ENCODE results near the gene THSD7A. TPM values are rescaled to one million over a fixed set of nuclear protein-coding genes. Genes with fewer than 3 reads are reported as not detected.

Gene THSD7A
- total RNA-seq, 1 donor from 2014 or later: not detected

DNA sequence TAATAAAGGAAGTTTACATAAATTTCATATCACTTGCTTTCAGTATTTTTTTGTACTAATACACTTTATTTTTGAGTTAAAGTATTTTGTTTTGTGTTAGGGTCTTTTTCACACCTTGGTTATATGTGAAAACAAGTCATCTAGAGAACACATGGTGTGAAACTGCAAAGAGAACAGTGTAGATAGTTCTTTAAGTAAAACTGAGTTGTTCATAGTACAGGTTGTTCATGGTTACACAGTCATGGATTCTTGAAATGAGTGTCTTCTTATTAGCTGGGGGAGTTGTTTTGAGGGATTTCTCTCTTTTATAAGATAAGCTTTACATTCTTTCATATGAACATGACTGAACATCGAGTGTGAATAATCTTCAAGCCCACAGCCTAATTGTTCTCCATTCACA is 244.2 kb downstream of the THSD7A start:
- intact Hi-C loops (cut with micrococcal nuclease): loop anchor here (10.0 kb wide), 1 partner anchor 63 kb away; no protein-coding TSS in a partner anchor

DNA sequence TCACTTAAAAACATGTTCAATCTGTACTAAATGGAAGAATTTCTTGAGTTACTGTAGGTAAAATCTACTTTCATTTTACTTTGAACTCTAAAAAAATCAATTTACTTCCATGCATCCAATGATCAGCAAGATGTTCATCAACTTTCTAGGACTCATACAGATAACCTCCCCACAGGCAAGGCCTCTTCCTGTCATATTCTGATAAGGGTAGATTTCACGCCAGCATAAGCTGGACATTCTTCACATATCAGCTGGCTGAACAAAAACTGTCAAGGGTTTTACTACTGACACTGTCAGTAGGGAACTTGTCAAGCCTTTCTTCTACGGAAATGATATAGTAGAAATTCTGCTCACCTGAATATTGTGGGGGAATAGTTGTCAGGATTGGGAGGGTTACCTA is 244.9 kb downstream of the THSD7A start:
- intact Hi-C loops (cut with micrococcal nuclease): loop anchor here (10.0 kb wide), 1 partner anchor 62 kb away; no protein-coding TSS in a partner anchor

DNA sequence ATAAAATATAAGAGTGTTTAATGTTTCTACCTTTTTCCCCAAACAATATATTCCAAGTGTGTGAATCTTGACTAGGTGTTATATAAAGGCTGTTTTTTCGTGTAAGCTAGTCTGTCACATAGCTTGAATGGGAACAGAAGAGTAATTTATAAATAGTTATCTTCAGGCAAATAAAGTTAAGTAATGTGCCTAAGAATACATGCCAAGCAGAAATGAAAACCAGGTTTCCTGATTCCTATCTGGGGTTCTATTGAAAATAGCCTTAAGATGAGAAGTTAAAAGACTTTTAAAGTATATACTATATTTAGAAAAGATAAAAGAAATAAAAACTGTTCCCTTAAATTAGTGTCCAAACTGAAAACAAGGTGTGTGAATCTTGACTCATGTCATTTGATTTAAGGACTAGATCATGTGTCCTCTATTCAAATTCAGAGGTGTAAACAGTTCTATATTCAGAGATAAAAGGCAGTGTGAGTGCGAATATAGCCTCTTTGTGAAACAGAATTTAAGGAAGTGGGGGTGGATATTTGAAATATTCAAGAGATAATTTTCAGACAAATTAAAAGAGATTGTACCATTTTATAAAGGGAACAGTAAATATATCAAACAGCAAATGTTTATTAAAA is 247.5 kb downstream of the THSD7A start:
- intact Hi-C loops (cut with micrococcal nuclease): loop anchor here (10.0 kb wide), 1 partner anchor 60 kb away; no protein-coding TSS in a partner anchor

DNA sequence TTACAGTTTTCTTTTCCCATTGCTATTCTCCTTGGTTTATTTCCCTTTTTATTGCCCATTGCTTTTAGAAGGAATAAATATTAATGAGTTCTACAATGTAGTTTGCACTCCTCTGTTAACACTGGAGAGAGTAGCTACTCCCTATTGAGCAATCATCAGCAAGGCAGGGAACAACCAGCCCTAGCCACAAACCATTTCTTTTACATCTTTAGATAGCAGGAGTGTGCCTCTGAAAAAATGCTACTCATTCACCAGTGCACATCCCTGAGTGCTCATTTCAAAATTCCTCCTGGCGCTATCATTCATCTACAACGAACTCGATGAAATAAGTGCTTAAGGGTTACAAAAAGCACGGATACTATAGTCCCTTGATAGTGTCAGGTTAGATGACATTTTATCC is 252.9 kb downstream of the THSD7A start:
- intact Hi-C loops (cut with micrococcal nuclease): no loop called here

DNA sequence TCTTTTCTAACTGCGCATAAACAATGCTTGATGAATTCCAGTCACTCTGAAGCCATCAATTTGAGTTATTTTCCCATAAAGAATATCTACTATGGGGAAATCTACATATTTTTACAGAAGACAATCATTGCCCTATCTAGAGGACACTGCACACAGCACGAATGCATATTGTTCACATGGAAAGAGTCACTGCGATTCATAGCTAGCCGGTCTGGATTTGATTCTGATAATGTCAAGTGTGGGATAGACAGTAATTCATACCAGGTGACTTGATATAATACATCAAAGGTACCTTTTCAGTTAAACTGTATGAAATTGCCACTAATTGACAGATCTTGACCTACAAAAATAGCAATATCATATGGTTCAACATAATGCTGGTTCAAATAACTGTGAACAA is 255.7 kb downstream of the THSD7A start:
- intact Hi-C loops (cut with micrococcal nuclease): no loop called here

DNA sequence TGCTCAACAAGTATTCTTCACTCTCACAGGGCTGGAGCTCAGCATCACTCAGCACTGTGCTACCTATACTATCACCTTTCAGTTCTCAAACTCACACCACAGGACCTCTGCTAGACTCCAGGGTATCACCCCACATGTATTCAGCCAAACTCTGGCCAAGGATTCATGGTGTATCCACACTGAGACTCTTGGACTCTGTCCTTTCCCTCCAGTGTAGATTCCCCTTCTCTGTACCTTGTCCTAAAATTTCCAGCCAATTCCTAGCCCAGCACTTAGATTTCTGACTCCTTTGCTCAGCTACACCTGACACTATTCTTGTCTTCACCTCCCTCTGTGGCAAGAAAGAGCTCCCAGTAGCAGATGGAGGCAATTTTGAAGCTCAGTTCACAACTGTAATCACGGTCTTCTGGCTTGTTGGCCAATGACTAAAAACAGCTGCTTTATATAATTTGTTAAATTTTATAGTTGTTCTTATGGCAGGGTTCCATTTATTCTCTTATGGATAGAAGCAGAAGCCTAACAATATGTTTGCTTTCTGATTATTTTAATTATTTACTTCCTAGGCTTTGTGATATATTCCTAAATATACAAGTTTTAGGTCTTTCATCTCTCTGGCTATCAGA is 258.8 kb downstream of the THSD7A start:
- intact Hi-C loops (cut with micrococcal nuclease): no loop called here

DNA sequence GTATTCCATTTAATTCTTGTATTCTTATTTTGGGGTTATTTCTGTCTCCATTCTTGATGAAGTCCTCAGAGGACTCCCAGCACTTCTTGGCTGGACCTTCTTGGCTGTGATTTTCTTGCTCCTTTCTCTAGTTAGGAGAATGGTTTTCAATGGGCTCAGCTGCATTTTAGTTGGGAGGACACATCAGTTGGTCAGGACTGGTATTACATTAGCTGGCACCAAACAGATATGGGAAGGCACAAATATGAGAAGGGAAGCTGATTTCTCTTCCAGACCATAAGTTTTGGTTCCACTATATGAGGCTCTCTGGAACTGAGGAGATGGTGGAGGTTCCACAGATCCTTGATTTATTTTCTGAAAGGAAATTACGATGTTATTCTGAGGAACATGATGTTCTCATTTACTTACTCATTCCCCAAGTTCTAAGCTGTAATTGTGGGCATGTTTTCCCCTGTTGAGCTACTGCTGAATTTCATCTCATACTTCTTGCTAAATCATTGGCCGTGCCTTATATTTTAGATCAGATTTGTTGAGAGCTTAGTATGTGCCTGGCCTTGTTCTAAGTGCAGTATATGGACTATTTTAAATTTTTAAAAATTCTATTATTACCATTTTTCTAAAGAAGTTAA is 261.0 kb downstream of the THSD7A start:
- intact Hi-C loops (cut with micrococcal nuclease): no loop called here

DNA sequence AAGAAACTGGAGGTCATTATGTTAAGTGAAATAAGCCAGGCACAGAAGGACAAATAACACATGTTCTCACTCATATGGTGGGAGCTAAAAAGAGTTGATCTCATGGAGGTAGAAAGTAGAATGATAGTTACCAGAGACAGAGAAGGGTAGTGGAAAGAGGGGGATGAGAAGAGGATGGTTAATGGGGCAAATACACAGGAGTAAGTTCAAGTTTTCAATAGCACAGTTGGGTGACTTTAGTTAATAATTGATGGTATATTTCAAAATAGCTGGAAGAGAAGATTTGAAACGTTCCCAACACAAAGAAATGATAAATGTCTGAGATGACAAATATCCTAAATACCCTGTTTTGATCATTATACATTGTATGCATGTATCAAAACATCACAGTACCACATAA is 261.8 kb downstream of the THSD7A start:
- intact Hi-C loops (cut with micrococcal nuclease): no loop called here

DNA sequence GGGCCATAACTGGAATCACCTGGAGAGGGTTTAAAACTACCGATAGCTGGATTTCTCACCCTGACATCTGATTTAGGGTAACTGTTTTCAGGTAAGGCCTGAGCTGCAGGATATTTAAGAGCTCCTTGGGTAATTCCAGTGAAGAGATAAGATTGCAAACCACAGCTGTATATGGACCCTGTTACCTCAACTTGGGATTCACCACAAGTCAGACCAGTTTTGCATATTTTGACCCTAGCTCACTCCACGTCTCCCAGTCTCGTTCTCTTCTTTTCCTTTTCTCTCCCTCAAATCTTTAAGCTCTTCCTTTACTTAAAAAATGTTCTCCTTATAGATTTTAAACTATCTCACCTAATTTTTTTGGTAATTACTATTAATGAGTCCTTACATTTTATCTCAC is 264.4 kb downstream of the THSD7A start:
- intact Hi-C loops (cut with micrococcal nuclease): no loop called here

DNA sequence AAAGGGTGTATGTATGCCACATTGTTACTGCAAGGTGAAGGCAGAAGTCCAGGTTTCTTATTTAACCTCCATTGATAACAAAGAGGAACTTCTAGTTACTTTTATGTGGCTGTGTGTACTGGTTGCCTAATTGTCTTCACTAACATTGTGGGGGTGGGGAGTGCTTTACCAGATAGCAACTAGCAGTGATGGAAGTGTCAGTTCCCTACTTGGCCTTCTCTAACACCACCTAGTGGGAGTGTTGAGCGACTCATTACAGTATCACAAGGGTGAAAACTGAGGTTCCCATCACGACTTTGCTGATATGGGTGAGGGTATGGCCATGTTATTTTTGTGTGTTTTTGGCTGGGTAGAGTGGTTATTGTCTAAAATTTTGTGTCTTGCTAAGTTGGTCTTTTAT is 274.4 kb downstream of the THSD7A start:
- intact Hi-C loops (cut with micrococcal nuclease): no loop called here

DNA sequence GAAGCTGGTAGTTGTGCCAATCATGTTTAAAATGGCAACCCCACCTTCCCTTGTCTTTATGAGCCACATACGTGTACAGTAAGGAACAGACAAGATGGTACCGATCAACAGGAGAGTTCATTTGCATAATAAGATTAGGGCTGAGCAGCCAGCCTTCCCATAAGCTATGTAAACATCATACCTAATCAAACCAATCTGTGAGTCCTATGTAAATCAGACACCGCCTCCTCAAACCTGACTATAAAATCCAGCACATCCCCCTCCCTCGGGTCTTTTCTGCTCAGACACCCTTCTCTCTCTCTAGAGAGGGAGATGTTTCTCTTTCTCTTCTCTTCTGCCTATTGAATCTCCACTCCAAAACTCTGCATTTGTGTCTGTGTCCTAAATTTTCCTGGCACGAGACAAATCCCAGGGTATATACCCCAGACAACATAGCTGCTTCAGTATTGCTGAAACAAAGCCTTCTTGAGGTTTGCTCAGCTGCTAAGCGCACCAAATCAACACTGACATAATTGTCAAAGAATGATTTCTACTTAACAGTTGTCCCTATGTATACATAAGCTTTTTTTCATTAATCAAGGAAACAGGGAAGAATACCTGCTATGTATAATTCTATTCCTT is 279.2 kb downstream of the THSD7A start:
- intact Hi-C loops (cut with micrococcal nuclease): no loop called here

DNA sequence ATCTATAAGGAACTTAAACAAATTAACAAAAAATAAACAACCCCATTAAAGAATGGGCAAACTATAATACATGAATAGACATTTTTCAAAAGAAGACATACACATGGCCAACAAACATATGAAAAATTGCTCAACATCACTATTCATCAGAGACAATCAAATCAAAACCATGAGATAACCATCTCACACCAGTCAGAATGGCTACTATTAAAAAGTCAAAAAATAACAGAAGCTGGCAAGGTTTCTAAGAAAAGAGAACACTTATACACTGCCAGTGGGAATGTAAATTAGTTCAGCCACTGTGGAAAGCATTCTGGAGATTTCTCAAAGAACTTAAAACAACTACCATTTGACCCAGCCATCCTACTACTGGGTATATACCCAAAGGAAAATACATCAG is 280.5 kb downstream of the THSD7A start:
- intact Hi-C loops (cut with micrococcal nuclease): no loop called here

DNA sequence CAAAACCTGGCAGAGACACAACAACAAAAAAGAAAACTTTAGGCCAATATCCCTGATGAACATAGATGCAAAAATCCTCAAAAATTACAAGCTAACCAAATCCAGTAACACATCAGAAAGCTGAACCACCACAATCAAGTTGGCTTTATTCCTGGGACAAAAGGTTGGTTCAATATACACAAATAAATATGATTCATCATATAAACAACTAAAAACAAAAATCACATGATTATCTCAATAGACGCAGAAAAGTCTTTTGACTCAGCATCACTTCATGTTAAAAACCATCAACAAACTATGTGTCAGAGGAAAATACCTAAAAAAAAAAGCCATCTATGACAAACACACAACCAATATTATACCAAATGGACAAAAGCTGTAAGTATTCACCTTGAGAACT is 283.5 kb downstream of the THSD7A start:
- intact Hi-C loops (cut with micrococcal nuclease): no loop called here

DNA sequence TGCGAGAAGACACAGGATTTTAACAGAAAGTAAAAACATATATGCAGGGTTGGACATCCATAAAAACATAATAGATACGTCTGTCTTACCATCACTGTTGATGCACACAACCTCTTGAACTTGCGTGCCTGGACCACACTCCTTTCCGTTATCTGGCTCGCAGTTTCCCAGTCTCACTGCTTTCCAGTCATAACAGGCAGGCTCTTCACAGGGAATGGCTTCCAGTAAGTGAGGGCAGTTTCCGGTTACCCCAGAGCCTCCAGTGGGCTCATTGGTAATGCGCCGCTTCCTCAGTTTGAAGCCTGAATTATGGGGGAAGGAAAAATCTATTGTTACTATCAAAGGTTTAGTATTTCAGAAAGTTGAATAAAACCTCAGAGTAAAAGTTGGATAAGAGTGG is 290.7 kb downstream of the THSD7A start:
- intact Hi-C loops (cut with micrococcal nuclease): no loop called here

DNA sequence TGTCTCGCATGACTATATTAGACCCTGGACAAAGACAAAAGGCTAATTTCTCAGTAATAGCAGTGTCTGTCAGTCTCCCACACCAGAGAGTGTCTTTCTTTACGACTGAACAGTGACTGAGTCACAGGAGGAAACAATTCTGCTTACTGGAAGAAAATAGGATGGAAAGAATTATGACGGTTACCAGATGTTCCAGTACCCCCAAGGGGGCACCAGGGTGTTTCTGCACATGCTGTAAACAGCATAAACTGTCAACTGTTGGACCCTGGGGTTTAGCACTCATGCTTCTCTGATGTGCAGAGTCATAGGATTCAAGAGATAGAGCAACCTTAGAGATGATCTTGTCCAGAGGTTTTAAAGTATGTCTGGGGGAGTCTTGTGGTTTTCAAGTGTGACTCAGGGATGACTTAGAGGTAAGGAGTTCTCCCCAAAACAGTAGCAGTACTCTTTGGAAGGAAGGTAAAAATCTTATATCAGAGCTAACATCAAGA is 291.7 kb downstream of the THSD7A start:
- intact Hi-C loops (cut with micrococcal nuclease): no loop called here

DNA sequence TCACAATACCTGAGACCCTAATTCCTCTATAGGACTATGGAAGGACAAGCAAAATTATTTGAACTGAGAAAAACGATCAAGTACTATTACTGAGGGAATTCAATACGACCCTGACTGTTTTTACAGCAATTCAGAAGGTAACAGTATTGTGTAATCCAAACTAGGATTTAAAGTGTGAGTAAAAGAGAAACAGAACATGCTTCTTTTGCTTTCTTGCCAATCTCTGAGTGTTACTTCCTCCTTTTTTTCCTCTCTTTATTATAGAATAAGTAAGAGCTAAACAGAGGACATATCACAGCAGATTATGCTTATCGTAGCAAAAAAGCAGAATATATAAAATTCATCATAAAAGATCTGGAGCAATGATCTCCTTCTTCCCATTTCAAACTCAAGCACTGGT is 292.1 kb downstream of the THSD7A start:
- intact Hi-C loops (cut with micrococcal nuclease): no loop called here

DNA sequence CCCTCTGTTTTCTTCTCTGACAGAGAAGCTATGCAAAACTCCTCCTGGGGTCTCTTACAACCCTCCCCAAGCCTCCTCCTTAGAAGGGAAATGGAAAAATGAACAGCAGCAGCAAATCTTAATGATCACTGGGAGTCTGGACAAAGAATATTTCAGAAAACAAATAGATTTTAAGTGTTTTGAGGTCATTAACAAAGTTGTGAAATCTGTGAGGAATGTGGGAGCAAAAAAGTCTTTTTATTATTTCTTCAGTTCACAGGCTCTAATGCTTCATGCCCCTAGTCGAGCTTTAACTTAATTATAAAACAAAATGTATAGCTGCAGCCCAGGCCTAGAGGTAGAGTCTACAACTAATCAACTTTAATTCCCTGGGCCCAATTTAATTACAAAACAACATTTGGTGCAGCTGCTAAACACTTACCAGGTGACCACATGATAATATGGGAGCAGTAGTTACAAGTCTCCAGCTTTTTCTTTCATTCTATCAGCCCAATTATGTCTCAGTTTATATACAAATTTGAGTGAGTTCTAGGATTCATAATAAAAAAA is 293.2 kb downstream of the THSD7A start:
- intact Hi-C loops (cut with micrococcal nuclease): no loop called here

DNA sequence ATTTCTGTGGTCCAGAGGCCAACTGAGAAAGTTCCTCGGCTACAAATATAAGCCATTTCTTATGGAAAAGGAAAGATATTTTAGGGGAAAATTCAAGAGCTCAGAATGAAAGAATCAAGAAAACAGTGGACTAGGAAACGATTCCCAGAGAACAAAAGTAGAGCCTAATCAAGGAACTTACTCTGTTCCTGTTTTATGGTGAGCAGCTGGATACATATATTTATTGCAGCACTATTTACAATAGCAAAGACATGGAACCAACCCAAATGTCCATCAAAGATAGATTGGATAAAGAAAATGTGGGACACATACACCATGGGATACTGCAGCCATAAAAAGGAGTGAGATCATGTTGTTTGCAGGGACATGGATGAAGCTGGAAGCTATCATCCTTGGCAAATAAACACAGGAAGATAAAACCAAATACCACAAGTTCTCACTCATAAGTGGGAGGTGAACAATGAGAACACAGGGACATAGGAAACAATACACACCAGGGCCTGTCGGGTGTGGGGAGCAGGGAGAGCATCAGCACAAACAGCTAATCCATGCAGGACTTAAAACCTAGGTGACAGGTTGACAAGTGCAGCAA is 298.7 kb downstream of the THSD7A start:
- intact Hi-C loops (cut with micrococcal nuclease): no loop called here

DNA sequence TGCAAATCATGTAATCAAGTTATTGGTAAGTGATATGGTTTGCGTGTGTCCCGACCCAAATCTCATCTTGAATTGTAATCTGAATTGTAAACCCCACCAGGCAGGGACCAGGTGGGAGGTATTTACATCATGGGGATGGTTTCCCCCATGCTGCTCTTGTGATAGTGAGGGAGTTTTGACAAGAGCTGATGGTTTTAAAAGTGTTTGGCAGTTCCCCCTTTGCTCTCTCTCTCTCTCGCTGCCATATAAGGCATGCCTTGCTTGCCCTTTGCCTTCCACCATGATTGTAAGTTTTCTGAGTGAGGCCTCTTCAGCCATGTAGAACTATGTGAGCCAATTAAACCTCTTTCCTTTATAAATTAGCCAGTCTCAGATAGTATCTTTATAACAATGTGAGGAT is 302.6 kb downstream of the THSD7A start:
- intact Hi-C loops (cut with micrococcal nuclease): loop anchor here (10.0 kb wide), 1 partner anchor 55 kb away; no protein-coding TSS in a partner anchor

DNA sequence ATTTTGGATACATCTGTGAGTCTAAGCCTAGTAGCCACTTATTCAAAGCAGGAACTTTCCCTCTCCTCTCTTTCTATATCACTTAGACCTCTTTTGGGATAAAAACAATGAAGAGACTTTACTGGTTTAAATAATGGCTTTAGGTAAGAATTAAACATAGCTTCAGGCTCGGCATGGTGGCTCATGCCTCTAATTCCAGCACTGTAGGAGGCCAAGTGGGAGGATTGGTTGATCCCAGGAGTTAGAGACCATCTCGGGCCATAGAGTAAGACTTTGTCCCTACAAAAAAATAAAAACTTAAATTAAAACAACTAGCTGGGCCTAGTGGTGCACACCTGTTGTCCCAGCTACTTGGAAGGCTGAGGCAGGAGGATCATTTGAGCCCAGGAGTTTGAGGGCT is 304.3 kb downstream of the THSD7A start:
- intact Hi-C loops (cut with micrococcal nuclease): loop anchor here (10.0 kb wide), 1 partner anchor 57 kb away; no protein-coding TSS in a partner anchor

Data from T-helper 2 cell treated with Interferon-gamma antibody and Interleukin-4, amounts not matched to agents 100 ng/mL and 5 ng/mL, for 36 hours (primary cell).